ENCODE data around the gene PALM. TPM values are rescaled to one million over a fixed set of nuclear protein-coding genes. Genes with fewer than 3 reads are reported as not detected.

The PALM gene
- total and polyA plus RNA-seq, 9 of the 15 experiments (the other 6 are each of a cell fraction or from before 2014, with no cell fraction given): 0.04 to 6.6 (median 1.7) TPM

- TF ChIP-seq STAT6 (CRISPR knock-in tag; IDR thresholded peaks at IDR 0.05) (peak; percentile 75; the same call in 1 of the 2 replicates), SRSF1 (IDR thresholded peaks at IDR 0.05; ENCODE audit: low read depth, low read length) (no peak), RUNX1 (IDR thresholded peaks at IDR 0.05; ENCODE audit: low read depth) (no peak), GATAD2A (IDR thresholded peaks at IDR 0.05) (no peak)
These were observed 45.6 kb upstream of the PALM start, which contains the start of gene RNF126 (continued) for GRCh38 chr19:662962-663681.

- Histone ChIP-seq H3K9me1 (ENCODE audit: control insufficient read depth, insufficient read depth, low read length) (peaks cover 12% of the 10 kb centered on the region), H3K4me2 (ENCODE audit: insufficient read depth, low read length) (peak overlapping the region; percentile 76), H3K4me1 (replicated peaks in 1 of 2; ENCODE audit: control insufficient read depth in 2 of 2, insufficient read depth in 2 of 2, low read length in 2 of 2) (peaks cover 21 to 55% of the 10 kb centered on the region in 2 experiments), H3K36me3 (ENCODE audit: control insufficient read depth, insufficient read depth, low read length) (peaks cover 29% of the 10 kb centered on the region; the same call in 1 of the 3 replicates), H3K9ac (ENCODE audit: insufficient read depth in 1 of 2, low read depth in 2 of 2, low read length in 2 of 2) (peak overlapping the region; percentile 46 to 69; a peak in 2 of 4 replicates), H3K27me3 (ENCODE audit: control insufficient read depth in 2 of 2, insufficient read depth in 2 of 2, low read length in 2 of 2) (no peaks in the 10 kb centered on the region), H3K79me2 (ENCODE audit: control insufficient read depth, insufficient read depth, low read length) (peaks cover 43% of the 10 kb centered on the region), H4K20me1 (replicated peaks; ENCODE audit: control insufficient read depth, insufficient read depth, low read length) (peaks cover 32% of the 10 kb centered on the region), H2AFZ (ENCODE audit: low read depth, low read length) (peak overlapping the region; percentile 99), H3K4me3 (peak overlapping the region; percentile 35), H3K27ac (ENCODE audit: extremely low read depth, low read depth, low read length) (peak overlapping the region; percentile 77), H3K9me3 (replicated peaks; ENCODE audit: control insufficient read depth, insufficient read depth, low read depth, low read length) (peaks cover 12% of the 10 kb centered on the region)
- DNase-seq (ENCODE audit: extremely low read depth in 1 of 4, low spot score in 3 of 4): no peak
- WGBS (ENCODE audit: insufficient coverage, low coverage, missing lambda C conversion rate): 64% methylated on average over 16 of the region's 18 CpGs
- ATAC-seq: no peak
- no TSS peak for BruUV-seq (replicated peaks)
- intact Hi-C loops (cut with micrococcal nuclease): no loop called here
- in situ Hi-C loops (cut with MboI): no loop called here
- FAIRE-seq: no peak
- ChIA-PET CTCF (ENCODE audit: low intra/inter-chr PET ratio) (no interaction called here), POLR2A (interaction anchor here (0.6 to 1.0 kb wide), 6 partner anchors 9 to 146 kb away, joined by 3 to 5 read pairs (median 4); partner anchors contain the start of gene FSTL3)
- TF ChIP-seq CEBPZ (IDR thresholded peaks at IDR 0.05; ENCODE audit: borderline replicate concordance, low read depth, low read length) (no peak), SNAPC5 (CRISPR knock-in tag; IDR thresholded peaks at IDR 0.05) (no peak), ZNF699 (CRISPR knock-in tag; IDR thresholded peaks at IDR 0.05; ENCODE audit: insufficient replicate concordance) (no peak), ZNF780A (CRISPR knock-in tag; IDR thresholded peaks at IDR 0.05) (no peak), DEAF1 (CRISPR knock-in tag; IDR thresholded peaks at IDR 0.05) (no peak)
These were observed 45.0 kb upstream of the PALM start for GRCh38 chr19:663682-664117.

Measured in K562 (cell line).